Tibial artery (tissue), 4 donors: Measurements from ENCODE around the gene SNAP29.

Experiments used
- DNase-seq, 2 donors: peaks; one replicate each; pipeline ENCODE4 v3.0.0-alpha.2; 2019
- H3K27ac ChIP-seq, 2 donors: fragments of 200-600 bp; sonication (generic) in 1 of 2; 1 replicate in 1 of 2; 2 replicates in 1 of 2; pipeline ENCODE4 v1.5.1; 2018 to 2019; ENCODE audit warnings: mild to moderate bottlenecking in 1 of 2
- H3K27me3 ChIP-seq, 2 donors: fragments of 200-600 bp; sonication (generic) in 1 of 2; one replicate each; pipeline versions ENCODE4 v1.5.1 to v1.6.0; 2016 to 2019
- H3K36me3 ChIP-seq, 3 donors: fragments of 200-600 bp; sonication (generic) in 2 of 3; one replicate each; pipeline ENCODE4 v1.5.1; 2016 to 2019; ENCODE audit warnings: mild to moderate bottlenecking in 2 of 3
- H3K4me1 ChIP-seq, 4 donors: fragments of 200-600 bp; sonication (generic) in 2 of 4; 1 replicate in 3 of 4; 2 replicates in 1 of 4; pipeline ENCODE4 v1.5.1; 2016 to 2019
- H3K4me3 ChIP-seq, 2 donors: fragments of 200-600 bp; sonication (generic) in 1 of 2; 1 replicate in 1 of 2; 2 replicates in 1 of 2; pipeline ENCODE4 v1.5.1; 2018 to 2019; ENCODE audit warnings: mild to moderate bottlenecking in 2 of 2
- H3K9me3 ChIP-seq, 3 donors: fragments of 200-600 bp; sonication (generic) in 1 of 3; one replicate each; pipeline ENCODE4 v1.5.1; 2016 to 2019
- CTCF ChIP-seq, 2 experiments: fragments of 200-600 bp in 1 of 2; fragments of 450-650 bp in 1 of 2; IDR thresholded peaks; one replicate each; pipeline ENCODE4 v1.5.1; 2017 to 2019; ENCODE audit warnings: antibody characterized with exemption in 2 of 2, mild to moderate bottlenecking in 1 of 2, moderate library complexity in 1 of 2
- intact Hi-C: fragments of 100-400 bp; cut with DNase I; formaldehyde crosslinking; loops from one replicate; pipeline ENCODE4 v1.15.0; 2023; ENCODE audit warnings: low total_unique reads

Gene SNAP29

GRCh38 chr22:20858615-20859416 lies at the start of gene SNAP29, which contains the start of gene PI4KA:
Gene SNAP29 (plus strand): TSS chr22:20859007. CDS start chr22:20859111, 104 bp downstream.
Gene PI4KA (minus strand): TSS chr22:20858811. CDS start chr22:20858725, 86 bp downstream.
- DNase-seq = peak; percentile 99 to 100
- peak within 1 kb of the TSS; percentile 79 to 93 for H3K27ac ChIP-seq
- intact Hi-C loops = loop anchor here (2.0 kb wide), 1 partner anchor 58 kb away; the partner anchor contains the start of gene CRKL
- H3K9me3 ChIP-seq = no peaks in the 10 kb centered on the region
- peaks cover 0 to 12% (median 0%) of the 10 kb centered on the region in 3 donors for H3K36me3 ChIP-seq
- H3K4me1 ChIP-seq = peaks cover 0 to 38% (median 23%) of the 10 kb centered on the region in 4 donors
- H3K4me3 ChIP-seq = peak within 1 kb of the TSS; percentile 82 to 92
- peak in 1 of 2 experiments; percentile 29 for TF ChIP-seq CTCF (IDR thresholded peaks at IDR 0.05)
- H3K27me3 ChIP-seq = no peaks in the 10 kb centered on the region

- no peaks in the 10 kb centered on the region for H3K27me3 ChIP-seq
- no peak for TF ChIP-seq CTCF (IDR thresholded peaks at IDR 0.05)
- no peak overlapping the region for H3K4me3 ChIP-seq
- H3K9me3 ChIP-seq = no peaks in the 10 kb centered on the region
- H3K4me1 ChIP-seq = no peaks in the 10 kb centered on the region
- H3K36me3 ChIP-seq = peaks cover 85 to 92% (median 87%) of the 10 kb centered on the region in 3 donors
- H3K27ac ChIP-seq = no peak overlapping the region
- intact Hi-C loops = no loop called here
- peak in 1 of 2 donors; percentile 35 for DNase-seq
Measured at GRCh38 chr22:20809538-20810185, 49.1 kb upstream of the SNAP29 start.

GRCh38 chr22:20810645-20811044 lies 48.2 kb upstream of the SNAP29 start:
- TF ChIP-seq CTCF (IDR thresholded peaks at IDR 0.05) = no peak
- DNase-seq = peak in 1 of 2 donors; percentile 5
- H3K27ac ChIP-seq = no peak overlapping the region
- intact Hi-C loops = no loop called here
- no peak overlapping the region for H3K4me3 ChIP-seq
- H3K9me3 ChIP-seq = no peaks in the 10 kb centered on the region
- peaks cover 76 to 86% (median 81%) of the 10 kb centered on the region in 3 donors for H3K36me3 ChIP-seq
- H3K27me3 ChIP-seq = no peaks in the 10 kb centered on the region
- H3K4me1 ChIP-seq = no peaks in the 10 kb centered on the region

- H3K27me3 ChIP-seq = no peaks in the 10 kb centered on the region
- no peak for TF ChIP-seq CTCF (IDR thresholded peaks at IDR 0.05)
- H3K9me3 ChIP-seq = no peaks in the 10 kb centered on the region
- no peaks in the 10 kb centered on the region for H3K4me1 ChIP-seq
- peaks cover 76 to 86% (median 81%) of the 10 kb centered on the region in 3 donors for H3K36me3 ChIP-seq
- H3K4me3 ChIP-seq = no peak overlapping the region
- peak in 1 of 2 donors; percentile 4 for DNase-seq
- H3K27ac ChIP-seq = no peak overlapping the region
- intact Hi-C loops = no loop called here
Measured at GRCh38 chr22:20811171-20811570, 47.6 kb upstream of the SNAP29 start.

GRCh38 chr22:20811971-20812660 lies 46.7 kb upstream of the SNAP29 start:
- no peak for DNase-seq
- TF ChIP-seq CTCF (IDR thresholded peaks at IDR 0.05) = no peak

More at GRCh38 chr22:20811971-20812660, 46.7 kb upstream of the SNAP29 start:
- no peak overlapping the region for H3K27ac ChIP-seq
- H3K4me3 ChIP-seq = no peak overlapping the region
- no peaks in the 10 kb centered on the region for H3K27me3 ChIP-seq
- no peaks in the 10 kb centered on the region for H3K9me3 ChIP-seq
- no peaks in the 10 kb centered on the region for H3K4me1 ChIP-seq
- peaks cover 76 to 86% (median 81%) of the 10 kb centered on the region in 3 donors for H3K36me3 ChIP-seq
- intact Hi-C loops = no loop called here
